Right atrium auricular region (tissue), 2 donors: ENCODE results near the gene GRM5. TPM values are rescaled to one million over a fixed set of nuclear protein-coding genes. Genes with fewer than 3 reads are reported as not detected.
"Not testable (repeated sequence)": the region's sequence is repeated elsewhere in the genome, so short reads cannot be mapped to it uniquely, and the experiment has no call there.

Experiments used
- DNase-seq: peaks from one replicate; pipeline ENCODE4 v3.0.0-alpha.2; 2019; ENCODE audit warnings: low spot score
- H3K27ac ChIP-seq, 2 donors: fragments of 200-600 bp; sonication (generic); 1 replicate in 1 of 2; 2 replicates in 1 of 2; pipeline ENCODE4 v1.5.1; 2016 to 2019
- H3K27me3 ChIP-seq, 2 donors: fragments of 200-600 bp; sonication (generic); one replicate each; pipeline versions ENCODE4 v1.5.1 to v1.6.0; 2017 to 2019
- H3K36me3 ChIP-seq: fragments of 200-600 bp; sonication (generic); one replicate; pipeline ENCODE4 v1.5.1; 2016
- H3K4me1 ChIP-seq, 2 donors: fragments of 200-600 bp; sonication (generic); one replicate each; pipeline versions ENCODE4 v1.5.1 to v1.6.0; 2017 to 2019
- H3K4me3 ChIP-seq, 2 donors: fragments of 200-600 bp; sonication (generic); 1 replicate in 1 of 2; 2 replicates in 1 of 2; pipeline ENCODE4 v1.5.1; 2017 to 2019; ENCODE audit warnings: mild to moderate bottlenecking in 1 of 2, moderate library complexity in 1 of 2
- H3K9me3 ChIP-seq, 2 donors: fragments of 200-600 bp; sonication (generic); one replicate each; pipeline ENCODE4 v1.5.1; 2019
- total RNA-seq, 2 donors: library from RNA; depleted of rRNA; stranded (reverse); fragments of >200 nt; gene quantifications; one replicate each; pipeline ENCODE4 v1.1.0, GENCODE V29; 2016
- TF ChIP-seq, protein P1 (sequence below), 2 donors: fragments of 200-600 bp; sonication (generic); IDR thresholded peaks; one replicate each; pipeline ENCODE4 v1.5.1; 2019; ENCODE audit warnings: antibody characterized with exemption in 2 of 2

Gene GRM5
- not detected for total RNA-seq

DNA sequence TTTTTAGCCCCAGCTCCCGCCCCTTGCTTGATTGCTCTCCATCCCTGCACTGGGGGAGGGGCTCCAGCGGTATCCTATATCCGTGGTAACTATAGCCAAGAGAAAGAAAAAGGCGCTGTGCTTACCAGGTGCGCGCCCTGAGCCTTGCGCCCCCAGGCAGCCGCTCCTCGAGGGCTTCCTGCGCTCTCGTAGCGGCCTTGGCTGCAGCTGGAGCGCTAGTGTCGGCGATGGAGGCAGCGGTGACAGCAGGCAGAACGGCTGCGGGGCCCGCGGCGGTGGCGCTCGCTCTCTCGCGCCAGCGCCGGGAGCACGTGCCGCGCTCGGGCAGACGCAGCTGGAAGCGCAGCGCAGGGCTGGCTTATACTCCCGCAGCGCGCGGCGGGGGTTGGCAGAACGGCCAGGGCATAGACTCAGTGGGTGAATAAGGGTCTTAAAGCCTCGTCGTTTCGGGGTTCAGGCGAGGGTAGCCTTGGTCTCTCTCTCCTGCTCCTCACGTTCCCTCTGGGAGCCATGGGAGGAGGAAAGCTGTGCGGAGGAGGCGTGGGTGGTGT, at the start of gene GRM5:
Gene GRM5 (minus strand): TSS at position 332 of the 551 bp plus-strand sequence. CDS start 18,110 bp downstream, outside the sequence.
- DNase-seq, H3K4me3 ChIP-seq, H3K36me3 ChIP-seq, H3K27me3 ChIP-seq, H3K27ac ChIP-seq, H3K4me1 ChIP-seq, H3K9me3 ChIP-seq: not testable (repeated sequence)

DNA sequence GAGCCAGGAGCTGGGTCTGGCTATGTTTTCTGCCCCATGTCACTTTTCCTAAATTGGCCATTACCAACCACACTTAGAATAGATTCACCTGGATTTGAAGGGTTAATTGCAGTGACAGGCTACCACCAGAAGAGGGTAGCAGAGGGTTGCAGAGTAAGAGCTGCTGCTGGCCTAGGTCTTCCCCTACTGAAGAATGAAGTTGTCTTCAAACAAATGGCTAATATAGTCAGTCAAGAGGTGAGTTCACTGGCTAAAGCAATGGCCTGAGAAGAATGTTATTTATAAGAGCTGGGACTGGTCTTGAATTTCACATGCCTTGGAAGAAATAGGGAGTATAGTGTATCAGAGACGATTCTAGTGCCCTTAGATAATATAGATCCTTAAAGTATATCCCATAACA, 32.2 kb upstream of the GRM5 start:
- H3K4me1 ChIP-seq, H3K27me3 ChIP-seq, H3K4me3 ChIP-seq, DNase-seq, H3K9me3 ChIP-seq, H3K36me3 ChIP-seq, H3K27ac ChIP-seq: not testable (repeated sequence)
- TF ChIP-seq, protein P1, sequence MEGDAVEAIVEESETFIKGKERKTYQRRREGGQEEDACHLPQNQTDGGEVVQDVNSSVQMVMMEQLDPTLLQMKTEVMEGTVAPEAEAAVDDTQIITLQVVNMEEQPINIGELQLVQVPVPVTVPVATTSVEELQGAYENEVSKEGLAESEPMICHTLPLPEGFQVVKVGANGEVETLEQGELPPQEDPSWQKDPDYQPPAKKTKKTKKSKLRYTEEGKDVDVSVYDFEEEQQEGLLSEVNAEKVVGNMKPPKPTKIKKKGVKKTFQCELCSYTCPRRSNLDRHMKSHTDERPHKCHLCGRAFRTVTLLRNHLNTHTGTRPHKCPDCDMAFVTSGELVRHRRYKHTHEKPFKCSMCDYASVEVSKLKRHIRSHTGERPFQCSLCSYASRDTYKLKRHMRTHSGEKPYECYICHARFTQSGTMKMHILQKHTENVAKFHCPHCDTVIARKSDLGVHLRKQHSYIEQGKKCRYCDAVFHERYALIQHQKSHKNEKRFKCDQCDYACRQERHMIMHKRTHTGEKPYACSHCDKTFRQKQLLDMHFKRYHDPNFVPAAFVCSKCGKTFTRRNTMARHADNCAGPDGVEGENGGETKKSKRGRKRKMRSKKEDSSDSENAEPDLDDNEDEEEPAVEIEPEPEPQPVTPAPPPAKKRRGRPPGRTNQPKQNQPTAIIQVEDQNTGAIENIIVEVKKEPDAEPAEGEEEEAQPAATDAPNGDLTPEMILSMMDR (IDR thresholded peaks at IDR 0.05): peak; percentile 50 to 66

DNA sequence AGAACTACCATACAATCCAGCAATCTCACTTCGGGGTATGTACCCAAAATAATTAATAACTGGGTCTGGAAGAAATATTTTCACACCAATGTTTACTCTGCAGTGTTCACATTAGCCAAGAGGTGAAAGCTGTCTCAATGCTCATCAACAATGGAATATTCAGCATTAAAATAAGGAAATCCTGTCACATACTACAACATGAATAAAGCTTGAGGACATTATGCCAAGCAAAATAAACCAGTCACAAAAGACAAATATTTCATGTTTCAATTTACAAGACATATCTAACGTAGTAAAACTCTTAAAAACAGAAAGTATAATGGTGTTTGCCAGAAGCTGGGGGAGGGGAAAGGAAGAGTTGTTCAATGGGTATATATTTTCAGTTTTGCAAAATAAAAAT, 28.0 kb upstream of the GRM5 start:
- H3K4me3 ChIP-seq, H3K27me3 ChIP-seq, H3K36me3 ChIP-seq, DNase-seq, H3K4me1 ChIP-seq, H3K9me3 ChIP-seq, H3K27ac ChIP-seq: not testable (repeated sequence)

DNA sequence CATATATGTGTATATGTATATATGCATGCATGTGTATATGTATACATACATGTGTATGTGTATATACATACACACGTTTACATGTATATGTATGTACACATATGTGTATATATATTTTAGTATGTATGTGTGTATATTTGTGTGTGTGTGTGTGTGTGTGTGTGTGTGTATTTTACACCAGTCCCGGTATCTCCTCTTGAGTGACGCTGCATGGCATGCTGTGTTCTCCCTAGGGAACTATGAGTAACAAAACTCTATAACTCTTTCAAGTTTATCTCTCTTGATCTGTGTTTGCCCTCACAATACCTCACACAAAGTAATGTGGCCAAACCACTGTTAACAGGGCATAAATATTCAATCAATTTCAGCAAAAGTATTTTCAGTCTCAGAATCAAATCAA, 19.2 kb upstream of the GRM5 start:
- not testable (repeated sequence) for DNase-seq, H3K36me3 ChIP-seq, H3K27me3 ChIP-seq, H3K4me1 ChIP-seq, H3K9me3 ChIP-seq, H3K4me3 ChIP-seq, H3K27ac ChIP-seq

DNA sequence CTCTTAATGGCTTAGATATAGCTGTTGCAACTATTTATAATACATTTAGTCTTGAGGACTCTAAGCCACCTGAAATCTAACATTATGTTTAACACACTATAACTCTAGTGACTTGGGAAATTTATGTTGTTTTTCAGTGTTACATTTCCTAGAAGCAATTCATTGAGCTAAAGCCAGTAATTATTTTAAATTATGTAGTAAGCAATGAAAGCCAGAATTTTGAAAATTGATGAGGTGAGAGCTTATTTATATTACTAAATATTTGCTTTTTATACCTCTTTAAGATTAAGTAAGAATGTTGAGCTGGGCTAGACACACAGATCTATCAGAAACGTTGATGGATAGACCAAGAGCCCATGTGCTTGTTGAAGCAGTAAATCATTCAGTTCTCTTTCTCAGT, 5.1 kb upstream of the GRM5 start:
- H3K36me3 ChIP-seq, H3K27ac ChIP-seq, H3K27me3 ChIP-seq, H3K9me3 ChIP-seq, H3K4me3 ChIP-seq, DNase-seq, H3K4me1 ChIP-seq: not testable (repeated sequence)

DNA sequence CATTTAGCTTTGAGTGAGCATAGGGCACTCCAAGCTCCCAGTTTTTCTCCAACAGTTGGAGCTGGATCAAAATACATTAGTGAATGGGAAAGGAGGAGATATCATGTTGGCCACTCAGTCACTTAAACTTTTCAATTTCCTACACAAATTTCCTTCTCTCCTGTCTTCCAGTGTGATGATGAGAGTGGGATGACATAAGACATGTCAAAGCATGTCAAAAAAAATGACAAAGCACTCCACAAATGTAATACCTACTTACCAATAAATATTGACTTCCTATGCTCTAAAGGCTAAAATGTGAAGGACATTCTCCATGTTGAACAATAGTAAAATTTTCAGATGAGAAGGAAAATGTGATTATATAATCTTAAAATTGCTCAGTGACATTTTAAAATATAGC, 1.5 kb upstream of the GRM5 start:
- H3K4me1 ChIP-seq: no peaks in the 10 kb centered on the region
- H3K27me3 ChIP-seq: no peaks in the 10 kb centered on the region
- H3K9me3 ChIP-seq: no peaks in the 10 kb centered on the region
- TF ChIP-seq, protein P1 (IDR thresholded peaks at IDR 0.05): no peak
- H3K27ac ChIP-seq: no peak overlapping the region
- no peak overlapping the region for H3K4me3 ChIP-seq
- H3K36me3 ChIP-seq: no peaks in the 10 kb centered on the region
- DNase-seq: no peak

DNA sequence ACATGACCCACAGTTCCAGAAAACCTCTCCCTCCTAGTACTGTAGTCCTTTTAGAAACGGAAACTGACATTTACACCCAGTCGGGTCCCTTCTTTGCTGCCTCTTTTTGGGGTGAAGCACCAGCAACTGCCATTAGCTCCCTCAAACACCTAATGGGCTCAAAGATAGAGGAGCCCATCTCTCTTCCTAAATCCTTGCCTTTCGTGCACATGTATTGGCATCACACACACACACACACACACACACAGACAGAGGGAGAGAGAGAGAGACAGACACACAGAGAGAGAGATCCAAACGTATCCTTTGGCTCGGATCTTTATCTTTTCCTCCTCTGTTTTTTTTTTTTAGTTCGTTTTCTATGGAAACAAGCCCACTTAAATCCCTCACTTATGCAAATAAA, 716 bp downstream of the GRM5 start:
- no peaks in the 10 kb centered on the region for H3K27me3 ChIP-seq

DNA sequence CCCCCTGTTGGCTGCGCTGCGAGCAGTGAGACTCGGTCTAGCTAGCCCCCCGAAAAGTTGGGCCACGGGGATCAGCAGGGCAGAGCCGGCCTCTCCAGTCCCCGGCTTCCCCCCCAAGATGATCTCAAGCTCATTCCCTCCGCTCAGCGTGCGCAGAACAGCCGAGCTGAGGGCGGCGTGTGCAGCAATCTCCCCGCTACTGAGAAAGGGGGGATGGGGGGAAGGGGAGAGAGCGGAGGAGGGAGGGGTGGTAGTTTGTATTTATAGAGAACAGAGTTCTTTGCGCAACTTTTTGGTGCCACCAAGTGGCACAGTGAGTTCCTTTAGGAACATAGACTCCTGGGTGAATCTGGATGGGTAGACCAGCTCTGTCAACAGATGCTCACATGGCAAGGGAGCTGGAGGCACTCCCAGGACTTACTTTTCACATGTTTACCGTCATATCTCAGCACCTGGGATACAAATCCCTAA, 2.3 kb downstream of the GRM5 start:
- DNase-seq, H3K4me1 ChIP-seq, H3K27ac ChIP-seq, H3K27me3 ChIP-seq, H3K9me3 ChIP-seq, H3K36me3 ChIP-seq, H3K4me3 ChIP-seq: not testable (repeated sequence)

More for the DNA sequence above, 716 bp downstream of the GRM5 start:
- TF ChIP-seq, protein P1 (IDR thresholded peaks at IDR 0.05): no peak
- Histone ChIP-seq H3K36me3 (no peaks in the 10 kb centered on the region), H3K27ac (no peak overlapping the region), H3K4me3 (no peak overlapping the region), H3K4me1 (no peaks in the 10 kb centered on the region), H3K9me3 (no peaks in the 10 kb centered on the region)
- no peak for DNase-seq

DNA sequence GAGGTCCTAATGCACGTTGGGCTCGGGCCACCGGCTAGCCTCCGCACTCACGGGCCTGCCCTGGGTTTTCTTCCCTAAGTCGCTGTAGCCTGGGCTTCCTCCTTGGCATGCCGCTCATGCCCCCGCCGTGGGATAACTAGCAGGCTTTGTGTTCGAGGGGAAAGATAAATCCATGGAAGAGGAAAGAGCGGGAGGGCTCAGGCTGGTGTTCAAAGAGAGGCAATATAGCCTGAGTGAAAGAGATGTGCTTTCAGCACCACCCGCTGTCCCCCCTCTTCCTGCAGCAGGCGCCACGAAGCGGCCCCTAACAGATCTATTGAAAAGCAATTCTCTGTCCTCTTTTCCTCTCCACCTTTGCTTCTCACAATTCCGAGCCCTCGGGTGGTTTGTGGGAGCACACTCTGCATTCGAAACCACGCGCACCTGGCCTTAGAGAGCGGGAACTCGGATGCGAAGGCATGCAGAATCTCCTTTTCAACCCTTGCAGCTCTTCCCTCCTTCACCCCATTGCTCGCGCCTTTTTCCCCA, 2.9 kb downstream of the GRM5 start:
- not testable (repeated sequence) for DNase-seq, H3K27me3 ChIP-seq, H3K36me3 ChIP-seq, H3K4me1 ChIP-seq, H3K4me3 ChIP-seq, H3K9me3 ChIP-seq, H3K27ac ChIP-seq

DNA sequence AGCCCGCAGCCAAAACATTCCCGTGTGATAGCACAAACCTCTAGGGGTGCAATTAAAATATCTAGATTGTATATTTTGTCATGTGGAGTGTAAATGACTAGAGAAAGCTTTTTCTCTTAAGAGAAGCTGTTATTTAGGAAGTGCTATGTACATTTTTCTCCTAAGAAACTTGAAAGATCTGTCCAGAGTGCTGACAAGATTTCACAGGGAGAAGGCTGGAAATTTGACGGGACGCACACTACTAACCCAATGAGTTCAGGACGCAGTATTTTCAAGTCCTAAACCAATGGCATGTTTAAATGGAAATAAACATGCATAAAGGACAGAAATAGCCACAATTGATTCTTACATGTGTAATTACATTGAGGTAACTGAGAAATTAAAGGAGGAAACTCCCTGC, 3.9 kb downstream of the GRM5 start:
- H3K36me3 ChIP-seq, H3K4me3 ChIP-seq, H3K27ac ChIP-seq, DNase-seq, H3K9me3 ChIP-seq, H3K27me3 ChIP-seq, H3K4me1 ChIP-seq: not testable (repeated sequence)

DNA sequence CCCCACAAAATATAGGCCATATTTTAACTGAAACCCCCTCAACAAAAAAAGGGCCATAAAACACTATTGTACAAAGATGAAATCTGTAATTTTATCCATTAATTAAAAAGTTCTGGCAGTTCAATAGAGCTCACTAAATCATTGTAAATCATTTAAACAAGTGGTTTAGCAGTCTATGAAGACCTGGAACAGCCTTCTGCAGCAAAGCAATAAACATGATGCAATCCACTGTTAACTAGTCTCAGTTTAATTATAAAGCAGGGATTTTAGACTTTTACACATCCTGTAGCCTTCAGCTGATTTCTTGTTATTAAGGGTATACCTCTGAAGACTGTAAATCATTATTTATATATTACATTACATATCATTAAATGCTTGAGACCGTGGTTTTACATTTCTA, 8.4 kb downstream of the GRM5 start:
- H3K36me3 ChIP-seq, H3K4me3 ChIP-seq, H3K4me1 ChIP-seq: not testable (repeated sequence)

More for the DNA sequence above, 8.4 kb downstream of the GRM5 start:
- DNase-seq, H3K9me3 ChIP-seq, H3K27ac ChIP-seq, H3K27me3 ChIP-seq: not testable (repeated sequence)
